ENCODE measurements around the gene EPN2.

DNA sequence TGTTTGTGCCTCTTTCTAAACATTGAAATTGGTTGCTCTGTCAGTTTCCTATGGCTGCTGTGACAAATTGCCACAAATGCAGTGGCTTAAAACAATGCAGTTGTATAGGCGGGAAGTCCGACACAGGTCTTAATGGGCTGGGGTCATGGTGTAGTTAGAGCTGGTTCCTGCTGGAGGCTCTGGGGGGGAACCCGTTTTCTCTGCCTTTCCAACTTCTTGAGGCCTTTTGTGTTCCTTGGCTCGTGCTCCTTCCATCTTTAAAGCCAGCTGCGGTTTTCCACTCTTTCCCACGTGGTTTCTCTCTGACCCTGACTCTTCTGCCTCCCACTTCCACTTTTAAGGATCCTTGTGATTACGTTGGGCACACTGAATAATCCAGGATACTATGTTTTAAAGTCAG, 12.5 kb downstream of the EPN2 start:
- TF ChIP-seq RAD21 (IDR thresholded peaks at IDR 0.05): no peak
- no peak for TF ChIP-seq MAX (IDR thresholded peaks at IDR 0.05)
- TF ChIP-seq, protein P1, sequence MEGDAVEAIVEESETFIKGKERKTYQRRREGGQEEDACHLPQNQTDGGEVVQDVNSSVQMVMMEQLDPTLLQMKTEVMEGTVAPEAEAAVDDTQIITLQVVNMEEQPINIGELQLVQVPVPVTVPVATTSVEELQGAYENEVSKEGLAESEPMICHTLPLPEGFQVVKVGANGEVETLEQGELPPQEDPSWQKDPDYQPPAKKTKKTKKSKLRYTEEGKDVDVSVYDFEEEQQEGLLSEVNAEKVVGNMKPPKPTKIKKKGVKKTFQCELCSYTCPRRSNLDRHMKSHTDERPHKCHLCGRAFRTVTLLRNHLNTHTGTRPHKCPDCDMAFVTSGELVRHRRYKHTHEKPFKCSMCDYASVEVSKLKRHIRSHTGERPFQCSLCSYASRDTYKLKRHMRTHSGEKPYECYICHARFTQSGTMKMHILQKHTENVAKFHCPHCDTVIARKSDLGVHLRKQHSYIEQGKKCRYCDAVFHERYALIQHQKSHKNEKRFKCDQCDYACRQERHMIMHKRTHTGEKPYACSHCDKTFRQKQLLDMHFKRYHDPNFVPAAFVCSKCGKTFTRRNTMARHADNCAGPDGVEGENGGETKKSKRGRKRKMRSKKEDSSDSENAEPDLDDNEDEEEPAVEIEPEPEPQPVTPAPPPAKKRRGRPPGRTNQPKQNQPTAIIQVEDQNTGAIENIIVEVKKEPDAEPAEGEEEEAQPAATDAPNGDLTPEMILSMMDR (IDR thresholded peaks at IDR 0.05; ENCODE audit: low read depth, low read length, missing input control): no peak
- no peak for TF ChIP-seq TAF1 (conservative IDR thresholded peaks at IDR 0.05)
- no peak for TF ChIP-seq REST (IDR thresholded peaks at IDR 0.05)
- TF ChIP-seq EGR1 (IDR thresholded peaks at IDR 0.05; ENCODE audit: low read depth in 2 of 2): no peak

Measured in liver (tissue), 3 donors.